ENCODE results near the gene IRGQ. TPM values are rescaled to one million over a fixed set of nuclear protein-coding genes. Genes with fewer than 3 reads are reported as not detected.
A peak's percentile ranks its signal among the peaks of the same experiment; 100 is the strongest.

Gene IRGQ
- total and polyA plus RNA-seq, 2 experiments from 2014 or later = 8.4 to 49.6 TPM

DNA sequence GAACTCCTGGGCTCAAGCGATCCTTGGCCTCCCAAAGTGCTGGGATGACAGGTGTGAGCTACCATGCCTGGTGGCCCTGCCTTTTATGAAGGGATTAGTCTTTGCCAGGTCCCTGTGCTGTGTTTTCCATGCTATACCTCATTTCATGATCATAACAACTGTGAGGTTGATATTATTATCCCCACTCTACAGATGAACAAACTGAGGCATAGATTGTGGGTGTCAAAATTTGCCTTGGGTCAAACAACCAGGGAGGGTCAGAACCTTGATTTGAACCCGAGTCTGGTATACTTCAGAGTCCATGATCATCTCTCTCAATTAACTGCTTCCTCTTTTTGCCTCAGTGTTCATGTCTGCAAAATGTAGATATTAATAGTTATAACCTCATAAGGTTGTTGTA lies 13.4 kb downstream of the IRGQ start:
- no peak overlapping the region for H2AFZ ChIP-seq
- no peak overlapping the region for H3K27ac ChIP-seq (ENCODE audit: low read depth)
- Mint-ChIP-seq H3K27ac (no peak overlapping the region), H3K9me3 (no peaks in the 10 kb centered on the region; the same call in 2 of the 3 replicates), H3K36me3 (ENCODE audit: low read depth) (peaks cover 11% of the 10 kb centered on the region), H3K4me3 (no peak overlapping the region), H3K27me3 (ENCODE audit: insufficient read depth, low read depth, poor library complexity) (peaks cover 3% of the 10 kb centered on the region), H3K4me1 (peaks cover 17% of the 10 kb centered on the region)
- H3K36me3 ChIP-seq (ENCODE audit: insufficient read depth) = no peaks in the 10 kb centered on the region; the same call in 1 of the 2 replicates
- DNase-seq (ENCODE audit: low spot score) (no peak), ATAC-seq (no peak)
- TF ChIP-seq EZH2phosphoT487 (IDR thresholded peaks at IDR 0.05; ENCODE audit: unreplicated experiment) (no peak), ZNF114 (CRISPR knock-in tag; IDR thresholded peaks at IDR 0.05) (no peak)
- peaks cover 5% of the 10 kb centered on the region; the same call in 1 of the 2 replicates for H3K4me1 ChIP-seq (ENCODE audit: insufficient read depth)
- H3K79me2 ChIP-seq (replicated peaks; ENCODE audit: insufficient read depth) = peaks cover 4% of the 10 kb centered on the region; the same call in 1 of the 2 replicates
- H3F3A ChIP-seq (replicated peaks; ENCODE audit: low read depth) = no peaks in the 10 kb centered on the region
- no peak overlapping the region for H3K4me3 ChIP-seq
- H4K20me1 ChIP-seq (replicated peaks; ENCODE audit: insufficient read depth) = no peaks in the 10 kb centered on the region; the same call in 1 of the 2 replicates
- no peaks in the 10 kb centered on the region for H3K9me2 ChIP-seq (ENCODE audit: insufficient read depth)
- no peaks in the 10 kb centered on the region for H3K27me3 ChIP-seq (ENCODE audit: insufficient read depth)
- H3K4me2 ChIP-seq = no peak overlapping the region

DNA sequence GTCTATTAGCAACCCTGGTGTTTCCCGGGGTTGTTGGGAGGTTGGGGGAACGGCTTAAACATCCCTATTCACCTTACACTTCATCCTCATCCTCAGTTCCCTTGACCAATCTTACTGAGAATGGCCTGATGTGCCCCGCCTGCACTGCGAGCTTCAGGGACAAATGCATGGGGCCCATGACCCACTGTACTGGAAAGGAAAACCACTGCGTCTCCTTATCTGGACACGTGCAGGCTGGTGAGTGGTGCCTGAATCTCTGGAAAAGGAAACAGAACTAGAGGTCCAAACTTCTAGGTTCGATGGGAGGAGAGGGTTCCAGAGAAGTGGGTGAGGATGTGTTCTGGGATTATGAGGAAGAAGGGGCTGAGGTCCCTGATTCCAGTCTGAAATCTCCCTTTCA lies 14.5 kb downstream of the IRGQ start:
- Histone ChIP-seq H4K20me1 (replicated peaks; ENCODE audit: insufficient read depth) (no peaks in the 10 kb centered on the region; the same call in 1 of the 2 replicates), H3K4me3 (peak overlapping the region; percentile 64; the same call in 1 of the 2 replicates), H3K4me2 (peak overlapping the region; percentile 78), H3K27ac (ENCODE audit: low read depth) (no peak overlapping the region), H3K4me1 (ENCODE audit: insufficient read depth) (peaks cover 6% of the 10 kb centered on the region), H3K27me3 (ENCODE audit: insufficient read depth) (no peaks in the 10 kb centered on the region), H3F3A (replicated peaks; ENCODE audit: low read depth) (no peaks in the 10 kb centered on the region), H2AFZ (peak overlapping the region; percentile 66; the same call in 1 of the 2 replicates), H3K36me3 (ENCODE audit: insufficient read depth) (no peaks in the 10 kb centered on the region; the same call in 1 of the 2 replicates), H3K9me2 (ENCODE audit: insufficient read depth) (no peaks in the 10 kb centered on the region), H3K79me2 (replicated peaks; ENCODE audit: insufficient read depth) (peaks cover 4% of the 10 kb centered on the region; the same call in 1 of the 2 replicates)
- peaks cover 24% of the 10 kb centered on the region for H3K4me1 Mint-ChIP-seq
- no peak overlapping the region for H3K27ac Mint-ChIP-seq
- H3K27me3 Mint-ChIP-seq (ENCODE audit: insufficient read depth, low read depth, poor library complexity) = peaks cover 3% of the 10 kb centered on the region
- DNase-seq (ENCODE audit: low spot score) (no peak), ATAC-seq (no peak)
- TF ChIP-seq CREB1 (CRISPR knock-in tag; IDR thresholded peaks at IDR 0.05; ENCODE audit: low read depth) = no peak
- TF ChIP-seq REST (IDR thresholded peaks at IDR 0.05; ENCODE audit: unreplicated experiment) = no peak
- TF ChIP-seq ZNF114 (CRISPR knock-in tag; IDR thresholded peaks at IDR 0.05) = no peak
- TF ChIP-seq, protein P1, sequence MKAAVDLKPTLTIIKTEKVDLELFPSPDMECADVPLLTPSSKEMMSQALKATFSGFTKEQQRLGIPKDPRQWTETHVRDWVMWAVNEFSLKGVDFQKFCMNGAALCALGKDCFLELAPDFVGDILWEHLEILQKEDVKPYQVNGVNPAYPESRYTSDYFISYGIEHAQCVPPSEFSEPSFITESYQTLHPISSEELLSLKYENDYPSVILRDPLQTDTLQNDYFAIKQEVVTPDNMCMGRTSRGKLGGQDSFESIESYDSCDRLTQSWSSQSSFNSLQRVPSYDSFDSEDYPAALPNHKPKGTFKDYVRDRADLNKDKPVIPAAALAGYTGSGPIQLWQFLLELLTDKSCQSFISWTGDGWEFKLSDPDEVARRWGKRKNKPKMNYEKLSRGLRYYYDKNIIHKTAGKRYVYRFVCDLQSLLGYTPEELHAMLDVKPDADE (IDR thresholded peaks at IDR 0.05) = no peak
- TF ChIP-seq EZH2phosphoT487 (IDR thresholded peaks at IDR 0.05; ENCODE audit: unreplicated experiment) = no peak
- no peak for TF ChIP-seq EZH2 (IDR thresholded peaks at IDR 0.05; ENCODE audit: low read depth, unreplicated experiment)
- TF ChIP-seq, protein P2, sequence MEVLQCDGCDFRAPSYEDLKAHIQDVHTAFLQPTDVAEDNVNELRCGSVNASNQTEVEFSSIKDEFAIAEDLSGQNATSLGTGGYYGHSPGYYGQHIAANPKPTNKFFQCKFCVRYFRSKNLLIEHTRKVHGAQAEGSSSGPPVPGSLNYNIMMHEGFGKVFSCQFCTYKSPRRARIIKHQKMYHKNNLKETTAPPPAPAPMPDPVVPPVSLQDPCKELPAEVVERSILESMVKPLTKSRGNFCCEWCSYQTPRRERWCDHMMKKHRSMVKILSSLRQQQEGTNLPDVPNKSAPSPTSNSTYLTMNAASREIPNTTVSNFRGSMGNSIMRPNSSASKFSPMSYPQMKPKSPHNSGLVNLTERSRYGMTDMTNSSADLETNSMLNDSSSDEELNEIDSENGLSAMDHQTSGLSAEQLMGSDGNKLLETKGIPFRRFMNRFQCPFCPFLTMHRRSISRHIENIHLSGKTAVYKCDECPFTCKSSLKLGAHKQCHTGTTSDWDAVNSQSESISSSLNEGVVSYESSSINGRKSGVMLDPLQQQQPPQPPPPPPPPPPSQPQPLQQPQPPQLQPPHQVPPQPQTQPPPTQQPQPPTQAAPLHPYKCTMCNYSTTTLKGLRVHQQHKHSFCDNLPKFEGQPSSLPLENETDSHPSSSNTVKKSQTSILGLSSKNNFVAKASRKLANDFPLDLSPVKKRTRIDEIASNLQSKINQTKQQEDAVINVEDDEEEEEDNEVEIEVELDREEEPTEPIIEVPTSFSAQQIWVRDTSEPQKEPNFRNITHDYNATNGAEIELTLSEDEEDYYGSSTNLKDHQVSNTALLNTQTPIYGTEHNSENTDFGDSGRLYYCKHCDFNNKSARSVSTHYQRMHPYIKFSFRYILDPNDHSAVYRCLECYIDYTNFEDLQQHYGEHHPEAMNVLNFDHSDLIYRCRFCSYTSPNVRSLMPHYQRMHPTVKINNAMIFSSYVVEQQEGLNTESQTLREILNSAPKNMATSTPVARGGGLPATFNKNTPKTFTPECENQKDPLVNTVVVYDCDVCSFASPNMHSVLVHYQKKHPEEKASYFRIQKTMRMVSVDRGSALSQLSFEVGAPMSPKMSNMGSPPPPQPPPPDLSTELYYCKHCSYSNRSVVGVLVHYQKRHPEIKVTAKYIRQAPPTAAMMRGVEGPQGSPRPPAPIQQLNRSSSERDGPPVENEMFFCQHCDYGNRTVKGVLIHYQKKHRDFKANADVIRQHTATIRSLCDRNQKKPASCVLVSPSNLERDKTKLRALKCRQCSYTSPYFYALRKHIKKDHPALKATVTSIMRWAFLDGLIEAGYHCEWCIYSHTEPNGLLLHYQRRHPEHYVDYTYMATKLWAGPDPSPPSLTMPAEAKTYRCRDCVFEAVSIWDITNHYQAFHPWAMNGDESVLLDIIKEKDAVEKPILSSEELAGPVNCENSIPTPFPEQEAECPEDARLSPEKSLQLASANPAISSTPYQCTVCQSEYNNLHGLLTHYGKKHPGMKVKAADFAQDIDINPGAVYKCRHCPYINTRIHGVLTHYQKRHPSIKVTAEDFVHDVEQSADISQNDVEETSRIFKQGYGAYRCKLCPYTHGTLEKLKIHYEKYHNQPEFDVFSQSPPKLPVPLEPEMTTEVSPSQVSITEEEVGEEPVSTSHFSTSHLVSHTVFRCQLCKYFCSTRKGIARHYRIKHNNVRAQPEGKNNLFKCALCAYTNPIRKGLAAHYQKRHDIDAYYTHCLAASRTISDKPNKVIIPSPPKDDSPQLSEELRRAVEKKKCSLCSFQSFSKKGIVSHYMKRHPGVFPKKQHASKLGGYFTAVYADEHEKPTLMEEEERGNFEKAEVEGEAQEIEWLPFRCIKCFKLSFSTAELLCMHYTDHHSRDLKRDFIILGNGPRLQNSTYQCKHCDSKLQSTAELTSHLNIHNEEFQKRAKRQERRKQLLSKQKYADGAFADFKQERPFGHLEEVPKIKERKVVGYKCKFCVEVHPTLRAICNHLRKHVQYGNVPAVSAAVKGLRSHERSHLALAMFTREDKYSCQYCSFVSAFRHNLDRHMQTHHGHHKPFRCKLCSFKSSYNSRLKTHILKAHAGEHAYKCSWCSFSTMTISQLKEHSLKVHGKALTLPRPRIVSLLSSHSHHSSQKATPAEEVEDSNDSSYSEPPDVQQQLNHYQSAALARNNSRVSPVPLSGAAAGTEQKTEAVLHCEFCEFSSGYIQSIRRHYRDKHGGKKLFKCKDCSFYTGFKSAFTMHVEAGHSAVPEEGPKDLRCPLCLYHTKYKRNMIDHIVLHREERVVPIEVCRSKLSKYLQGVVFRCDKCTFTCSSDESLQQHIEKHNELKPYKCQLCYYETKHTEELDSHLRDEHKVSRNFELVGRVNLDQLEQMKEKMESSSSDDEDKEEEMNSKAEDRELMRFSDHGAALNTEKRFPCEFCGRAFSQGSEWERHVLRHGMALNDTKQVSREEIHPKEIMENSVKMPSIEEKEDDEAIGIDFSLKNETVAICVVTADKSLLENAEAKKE (CRISPR knock-in tag; IDR thresholded peaks at IDR 0.05) = no peak
- H3K4me3 Mint-ChIP-seq = peak overlapping the region; percentile 92
- H3K9me3 Mint-ChIP-seq = no peaks in the 10 kb centered on the region; the same call in 2 of the 3 replicates
- H3K36me3 Mint-ChIP-seq (ENCODE audit: low read depth) = peaks cover 11% of the 10 kb centered on the region
